IMR-90 (cell line): ENCODE data around the gene UBLCP1. TPM values are rescaled to one million over a fixed set of nuclear protein-coding genes. Genes with fewer than 3 reads are reported as not detected.

ENCODE experiments used
- ATAC-seq: fragments of 200-7000 bp; cut with Tn5 transposase; 2 replicates; pipeline ENCODE4 v1.9.1; 2020; ENCODE audit warnings: low read depth, mild to moderate bottlenecking, moderate library complexity
- BruUV-seq: library from RNA; stranded (reverse); fragments of 400-500 nt; replicated peaks from 2 replicates; lab custom pipeline; 2021; lab: Mats Ljungman, UMichigan
- CTCF ChIA-PET: fragments of 300-600 bp; formaldehyde crosslinking; extraction: SDS; loops from one replicate; lab custom pipeline; 2021; ENCODE audit warnings: antibody characterized with exemption; lab: Yijun Ruan, JAX
- POLR2A ChIA-PET: fragments of 300-600 bp; sonication (Branson Sonifier 250); formaldehyde crosslinking; loops from one replicate; lab custom pipeline; 2022; ENCODE audit warnings: antibody characterized with exemption; ENCODE audit not compliant: unreplicated experiment; lab: Charles Lee
- DNase-seq: peaks from one replicate; pipeline ENCODE4 v3.0.0; 2013
- H2AFZ ChIP-seq: replicated peaks from 2 replicates; pipeline ENCODE3; 2013; ENCODE audit warnings: low read length, mild to moderate bottlenecking; ENCODE audit not compliant: poor library complexity
- H2AK5ac ChIP-seq: 2 replicates; pipeline ENCODE4 v1.6.1; 2013; ENCODE audit warnings: low read depth, low read length, inconsistent platforms
- H2AK9ac ChIP-seq: replicated peaks from 2 replicates; pipeline ENCODE3; 2013; ENCODE audit warnings: mild to moderate bottlenecking, low read depth, low read length, moderate library complexity; ENCODE audit not compliant: poor library complexity
- H2BK120ac ChIP-seq: 2 replicates; pipeline ENCODE4 v1.6.1; 2013; ENCODE audit warnings: low read depth, low read length, inconsistent platforms
- H2BK15ac ChIP-seq: 3 replicates; pipeline ENCODE4 v1.6.1; 2013; ENCODE audit warnings: low read depth, low read length, inconsistent platforms
- H2BK20ac ChIP-seq: 2 replicates; pipeline ENCODE4 v1.6.1; 2013; ENCODE audit warnings: low read depth, mild to moderate bottlenecking, inconsistent platforms, low read length, moderate library complexity
- H2BK5ac ChIP-seq: 2 replicates; pipeline ENCODE4 v1.6.1; 2013; ENCODE audit warnings: mild to moderate bottlenecking, low read depth, low read length, inconsistent platforms; ENCODE audit not compliant: poor library complexity, severe bottlenecking
- H3K14ac ChIP-seq: replicated peaks from 2 replicates; pipeline ENCODE4 v1.6.1; 2013; ENCODE audit warnings: low read depth, low read length, inconsistent platforms
- H3K18ac ChIP-seq: 2 replicates; pipeline ENCODE4 v1.6.1; 2013; ENCODE audit warnings: low read depth, low read length, control low read depth
- H3K23ac ChIP-seq: 2 replicates; pipeline ENCODE4 v1.6.1; 2013; ENCODE audit warnings: low read depth, low read length, inconsistent platforms
- H3K27ac ChIP-seq: 2 replicates; pipeline ENCODE4 v1.5.1; 2013; ENCODE audit warnings: mild to moderate bottlenecking, control low read depth, low read length; ENCODE audit not compliant: insufficient read depth
- H3K27me3 ChIP-seq: 2 replicates; pipeline ENCODE4 v1.6.1; 2013; ENCODE audit warnings: low read length; ENCODE audit not compliant: control insufficient read depth, insufficient read depth
- H3K36me3 ChIP-seq: 2 replicates; pipeline ENCODE4 v1.6.1; 2013; ENCODE audit warnings: low read length, mixed read lengths; ENCODE audit not compliant: control insufficient read depth, insufficient read depth
- H3K4ac ChIP-seq: 2 replicates; pipeline ENCODE4 v1.6.1; 2013; ENCODE audit warnings: low read depth, low read length, inconsistent platforms
- H3K4me1 ChIP-seq: 2 replicates; pipeline ENCODE4 v1.6.1; 2013; ENCODE audit warnings: low read length, mixed read lengths; ENCODE audit not compliant: control insufficient read depth, insufficient read depth
- H3K4me2 ChIP-seq: 2 replicates; pipeline ENCODE4 v1.6.1; 2013; ENCODE audit warnings: low read depth, mild to moderate bottlenecking, control low read depth, low read length, moderate library complexity
- H3K4me3 ChIP-seq: 2 replicates; pipeline ENCODE4 v1.5.1; 2013; ENCODE audit warnings: low read depth, mild to moderate bottlenecking, control low read depth, low read length, moderate library complexity; ENCODE audit not compliant: insufficient read depth
- H3K56ac ChIP-seq: 2 replicates; pipeline ENCODE4 v1.6.1; 2013; ENCODE audit warnings: low read length, inconsistent platforms; ENCODE audit not compliant: insufficient read depth; ENCODE audit errors: extremely low read depth
- H3K79me1 ChIP-seq, 2 experiments: 2 replicates each; pipeline ENCODE4 v1.6.1; 2013; ENCODE audit warnings: low read length in 2 of 2, inconsistent platforms in 1 of 2, low read depth in 1 of 2
- H3K9ac ChIP-seq: 2 replicates; pipeline ENCODE4 v1.6.1; 2013; ENCODE audit warnings: low read depth, low read length, control low read depth
- H3K9me1 ChIP-seq: 2 replicates; pipeline ENCODE4 v1.6.1; 2013; ENCODE audit warnings: low read length, inconsistent platforms; ENCODE audit not compliant: insufficient read depth
- H3K9me3 ChIP-seq: 2 replicates; pipeline ENCODE4 v1.6.1; 2013; ENCODE audit warnings: low read length; ENCODE audit not compliant: control insufficient read depth, insufficient read depth
- H4K20me1 ChIP-seq: 2 replicates; pipeline ENCODE4 v1.6.1; 2013; ENCODE audit warnings: low read length, inconsistent platforms; ENCODE audit not compliant: insufficient read depth
- H4K5ac ChIP-seq: 2 replicates; pipeline ENCODE4 v1.6.1; 2013; ENCODE audit warnings: mild to moderate bottlenecking, low read depth, low read length, control low read depth
- H4K8ac ChIP-seq, 2 experiments: 2 replicates each; pipeline ENCODE4 v1.6.1; 2013; ENCODE audit warnings: low read depth in 2 of 2, low read length in 2 of 2, control low read depth in 1 of 2, inconsistent platforms in 1 of 2
- H4K91ac ChIP-seq: 2 replicates; pipeline ENCODE4 v1.6.1; 2013; ENCODE audit warnings: low read depth, low read length, inconsistent platforms; ENCODE audit not compliant: insufficient read depth
- BHLHE40 ChIP-seq: fragments of 150-350 bp; IDR thresholded peaks from 2 replicates; pipeline ENCODE4 v1.6.1; 2016; ENCODE audit warnings: mild to moderate bottlenecking, low read depth, low read length
- CEBPB ChIP-seq: IDR thresholded peaks from 2 replicates; pipeline ENCODE4 v1.6.1; 2012; ENCODE audit warnings: low read depth, low read length, improper control_type of control experiment
- CHD1 ChIP-seq: IDR thresholded peaks from 2 replicates; pipeline ENCODE4 v1.6.1; 2012; ENCODE audit warnings: low read depth, low read length, improper control_type of control experiment
- CTCF ChIP-seq: conservative IDR thresholded peaks from 2 replicates; pipeline ENCODE4 v1.5.1; 2012; ENCODE audit warnings: mild to moderate bottlenecking, low read depth, low read length, improper control_type of control experiment
- ELK1 ChIP-seq: fragments of 150-350 bp; IDR thresholded peaks from 2 replicates; pipeline ENCODE4 v1.6.1; 2016; ENCODE audit warnings: low read depth, mild to moderate bottlenecking, low read length, moderate library complexity, borderline replicate concordance
- FOS ChIP-seq: fragments of 150-350 bp; IDR thresholded peaks from 2 replicates; pipeline ENCODE4 v1.6.1; 2016; ENCODE audit warnings: low read depth, low read length
- MAFK ChIP-seq: IDR thresholded peaks from 2 replicates; pipeline ENCODE4 v1.6.1; 2012; ENCODE audit warnings: low read depth, low read length, improper control_type of control experiment
- MAZ ChIP-seq: IDR thresholded peaks from 2 replicates; pipeline ENCODE4 v1.6.1; 2012; ENCODE audit warnings: low read depth, mild to moderate bottlenecking, low read length, improper control_type of control experiment, moderate library complexity, borderline replicate concordance
- MXI1 ChIP-seq: IDR thresholded peaks from 2 replicates; pipeline ENCODE4 v1.6.1; 2012; ENCODE audit warnings: low read depth, mild to moderate bottlenecking, low read length, moderate library complexity, borderline replicate concordance
- NFE2L2 ChIP-seq: fragments of 150-350 bp; IDR thresholded peaks from 2 replicates; pipeline ENCODE4 v1.6.1; 2016; ENCODE audit warnings: low read depth, mild to moderate bottlenecking, low read length
- POLR2A ChIP-seq: IDR thresholded peaks from 2 replicates; pipeline ENCODE4 v1.6.1; 2012; ENCODE audit warnings: mild to moderate bottlenecking, low read depth, low read length
- RAD21 ChIP-seq: IDR thresholded peaks from 2 replicates; pipeline ENCODE4 v1.6.1; 2012; ENCODE audit warnings: low read length, improper control_type of control experiment
- RCOR1 ChIP-seq: IDR thresholded peaks from 2 replicates; pipeline ENCODE4 v1.6.1; 2012; ENCODE audit warnings: mild to moderate bottlenecking, low read length, improper control_type of control experiment; ENCODE audit not compliant: insufficient replicate concordance
- RFX5 ChIP-seq: IDR thresholded peaks from 2 replicates; pipeline ENCODE4 v1.8.0; 2012; ENCODE audit warnings: low read depth, mild to moderate bottlenecking, low read length, moderate library complexity
- SMC3 ChIP-seq: fragments of 150-350 bp; IDR thresholded peaks from 2 replicates; pipeline ENCODE4 v1.6.1; 2016; ENCODE audit warnings: low read depth, mild to moderate bottlenecking, antibody characterized with exemption, low read length, moderate library complexity
- USF2 ChIP-seq: fragments of 150-350 bp; IDR thresholded peaks from 2 replicates; pipeline ENCODE4 v1.6.1; 2017; ENCODE audit warnings: mild to moderate bottlenecking, antibody characterized with exemption, low read length, low read depth
- WGBS, 2 experiments: methylation state at CpG; one replicate each; pipeline versions ENCODE4 v1.1.5 to v1.1.7; 2013; ENCODE audit warnings: missing lambda C conversion rate in 2 of 2; ENCODE audit not compliant: insufficient read length in 1 of 2; ENCODE audit errors: extremely low coverage in 2 of 2; 5-methylcytosine and 5-hydroxymethylcytosine counted together
- dilution Hi-C: fragments of 300-500 bp; cut with HindIII; formaldehyde crosslinking; loops from one replicate; pipeline ENCODE4 v1.14.3; 2018; ENCODE audit warnings: low sequenced_read_pairs; ENCODE audit not compliant: unreplicated experiment
- in situ Hi-C: fragments of 300-500 bp; cut with MboI; formaldehyde crosslinking; loops from 3 replicates; pipeline ENCODE4 v1.14.3; 2019; ENCODE audit warnings: low sequenced_read_pairs, inconsistent platforms, mixed read lengths
- intact Hi-C: fragments of 100-400 bp; cut with micrococcal nuclease; formaldehyde crosslinking; loops from 2 replicates; pipeline ENCODE4 v1.10.0; 2022
- polyA plus RNA-seq, 3 experiments: library from polyadenylated mRNA; depleted of rRNA; stranded (reverse); fragments of >200 nt; gene quantifications; 2 replicates each; pipeline ENCODE4 v1.2.3, GENCODE V29; 2012; ENCODE audit warnings: low replicate concordance in 1 of 3
- total RNA-seq: library from RNA; depleted of rRNA; stranded (reverse); fragments of >200 nt; gene quantifications from 2 replicates; pipeline ENCODE4 v1.2.3, GENCODE V29; 2012

Gene UBLCP1
- total and polyA plus RNA-seq, 2 of the 4 experiments (the other 2 are of a cell fraction), result 11.7 to 17.5 TPM

- intact Hi-C loops, result no loop called here
- ATAC-seq, result no peak
- TF ChIP-seq CHD1, result no peak
- TF ChIP-seq CTCF, result no peak
- no peak for TF ChIP-seq ELK1
- TF ChIP-seq USF2, result no peak
- no peak for TF ChIP-seq NFE2L2
- no peak for TF ChIP-seq RAD21
- no peak for TF ChIP-seq POLR2A
- TF ChIP-seq RCOR1, result no peak
- no peak for TF ChIP-seq MXI1
- no peak for TF ChIP-seq MAZ
- TF ChIP-seq BHLHE40, result no peak
- TF ChIP-seq RFX5, result no peak
- TF ChIP-seq CEBPB, result no peak
- no peak for TF ChIP-seq MAFK
- TF ChIP-seq FOS, result no peak
- no peak for TF ChIP-seq SMC3
- Histone ChIP-seq H2AFZ (no peak overlapping the region), H2BK5ac (no peak overlapping the region), H3K9ac (no peak overlapping the region), H3K27me3 (0 out of 2 replicates have a peak, but pooled peaks cover 1% of the 10 kb centered on the region), H3K18ac (no peak overlapping the region), H3K27ac (no peak overlapping the region), H3K4me3 (no peak overlapping the region), H2BK120ac (no peak overlapping the region), H4K8ac (no peak overlapping the region), H2AK5ac (no peak overlapping the region), H3K36me3 (no peaks in the 10 kb centered on the region), H3K4me1 (no peaks in the 10 kb centered on the region), H4K20me1 (no peaks in the 10 kb centered on the region), H3K4ac (no peak overlapping the region), H2BK15ac (no peak overlapping the region), H3K9me1 (no peaks in the 10 kb centered on the region), H3K4me2 (no peak overlapping the region), H3K14ac (no peak overlapping the region), H4K91ac (no peak overlapping the region), H3K23ac (no peak overlapping the region), H3K79me1 (no peaks in the 10 kb centered on the region), H2AK9ac (no peak overlapping the region), H2BK20ac (no peak overlapping the region), H3K9me3 (no peaks in the 10 kb centered on the region), H4K5ac (no peak overlapping the region), H3K56ac (no peak overlapping the region)
- no peak for DNase-seq
- in situ Hi-C loops, result no loop called here
- dilution Hi-C loops, result no loop called here
- POLR2A ChIA-PET, result no interaction called here
- no TSS peak for BruUV-seq
- no CpG with 5 or more reads among the region's 2 CpGs for WGBS, 2 experiments
- CTCF ChIA-PET, result no interaction called here
Observed at GRCh38 chr5:159224471-159224870, 38.6 kb upstream of the UBLCP1 start.
